H1 (cell line): ENCODE results near the gene CIB4. TPM values are rescaled to one million over a fixed set of nuclear protein-coding genes. Genes with fewer than 3 reads are reported as not detected.

Experiments
- ASH2L ChIP-seq: fragments of 200-600, 300-600 bp; sonication (generic); IDR thresholded peaks from one replicate; pipeline ENCODE4 v1.7.1; 2017; ENCODE audit warnings: low read length
- polyA plus RNA-seq, 7 experiments: library from polyadenylated mRNA; depleted of rRNA in 3 of 7; stranded (reverse) in 5 of 7; unstranded in 2 of 7; fragments of >200 nt in 5 of 7; fragments of 200-250 nt in 2 of 7; gene quantifications; 1 replicate in 5 of 7; 2 replicates in 1 of 7; 4 replicates in 1 of 7; pipeline versions ENCODE4 v1.2.1 to v1.2.3, GENCODE V29; 2011 to 2013; ENCODE audit warnings: missing spikeins in 2 of 7, mixed read lengths in 2 of 7
- total RNA-seq: library from RNA; stranded (reverse); fragmentation: NEBNext Ultra II Directional; extraction: Animal tissue kit (Norgen Biotek cat#: 25700); gene quantifications from 2 replicates; pipeline ENCODE4 v1.2.1, GENCODE V29; 2021

The CIB4 gene
- total and polyA plus RNA-seq, 2 of the 8 experiments (the other 6 are each of a cell fraction or from before 2014, with no cell fraction given), result not detected

- no peak for TF ChIP-seq ASH2L
Measured at GRCh38 chr2:26678035-26678434, 36.9 kb upstream of the CIB4 start (continued).
